ENCODE data around the gene PTGS2. TPM values are rescaled to one million over a fixed set of nuclear protein-coding genes. Genes with fewer than 3 reads are reported as not detected.
"Not testable (repeated sequence)": the region's sequence is repeated elsewhere in the genome, so short reads cannot be mapped to it uniquely, and the experiment has no call there.

PTGS2 gene
- total and polyA plus RNA-seq, 9 donors: 1.1 to 5.3 (median 1.7) TPM

DNA sequence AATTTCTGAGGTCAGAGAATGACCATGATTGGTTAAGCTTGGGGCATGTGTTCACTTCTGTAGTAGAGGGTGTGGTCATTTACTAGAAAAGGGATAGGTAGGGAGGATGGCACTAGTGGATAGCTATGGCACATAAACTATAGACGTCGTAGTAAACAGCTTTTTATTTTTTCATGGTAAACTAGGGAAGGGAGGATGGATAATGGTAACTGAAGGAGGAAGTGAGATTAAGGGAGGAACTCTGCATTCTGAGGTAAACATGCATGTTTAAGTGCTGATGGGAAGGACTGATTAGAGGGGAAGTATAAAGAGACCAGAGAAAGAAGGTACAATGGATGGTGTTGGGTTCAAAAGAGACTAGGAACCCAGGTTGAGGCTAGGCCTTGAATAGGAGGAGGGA, 26.9 kb downstream of the PTGS2 start:
- WGBS (ENCODE audit: insufficient coverage): 89% methylated on average over 2 of the region's 2 CpGs
- Histone ChIP-seq H3K4me1 (ENCODE audit: control insufficient read depth, insufficient read depth, low read length) (no peaks in the 10 kb centered on the region), H3K9me3 (replicated peaks; ENCODE audit: control insufficient read depth, low read depth, low read length) (no peaks in the 10 kb centered on the region), H3K27me3 (ENCODE audit: control insufficient read depth, insufficient read depth, low read length) (no peaks in the 10 kb centered on the region), H3K27ac (ENCODE audit: low read length) (no peak overlapping the region), H3K36me3 (ENCODE audit: control insufficient read depth, insufficient read depth, low read length) (no peaks in the 10 kb centered on the region), H3K4me3 (ENCODE audit: low read length) (no peak overlapping the region)
- DNase-seq: no peak

GRCh38 chr1:186648613-186649012, 31.6 kb downstream of the PTGS2 start:
- DNase-seq: peak; percentile 15
- Histone ChIP-seq H3K27ac (ENCODE audit: low read length) (no peak overlapping the region), H3K27me3 (ENCODE audit: control insufficient read depth, insufficient read depth, low read length) (no peaks in the 10 kb centered on the region), H3K4me1 (ENCODE audit: control insufficient read depth, insufficient read depth, low read length) (no peaks in the 10 kb centered on the region), H3K36me3 (ENCODE audit: control insufficient read depth, insufficient read depth, low read length) (no peaks in the 10 kb centered on the region), H3K4me3 (ENCODE audit: low read length) (no peak overlapping the region), H3K9me3 (replicated peaks; ENCODE audit: control insufficient read depth, low read depth, low read length) (no peaks in the 10 kb centered on the region)
- no CpG with 5 or more reads among the region's 4 CpGs for WGBS (ENCODE audit: insufficient coverage)

DNA sequence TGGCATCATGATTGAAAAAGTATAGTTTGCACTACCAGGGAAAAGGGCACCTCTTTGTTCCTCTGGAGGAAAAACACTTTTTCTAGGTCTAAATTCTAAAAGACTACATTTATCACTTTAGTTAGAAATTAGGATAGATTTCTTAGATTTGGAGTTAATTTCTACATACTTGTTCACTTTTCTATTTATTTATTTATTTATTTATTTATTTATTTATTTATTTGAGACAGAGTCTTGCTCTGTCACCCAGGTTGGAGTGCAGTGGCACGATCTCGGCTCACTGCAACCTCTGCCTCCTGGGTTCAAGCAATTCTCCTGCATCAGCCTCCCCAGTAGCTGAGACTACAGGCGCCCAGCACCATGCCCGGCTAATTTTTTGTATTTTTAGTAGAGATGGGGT, 32.2 kb downstream of the PTGS2 start:
- not testable (repeated sequence) for H3K27ac ChIP-seq (ENCODE audit: low read length); H3K36me3 ChIP-seq (ENCODE audit: control insufficient read depth, insufficient read depth, low read length); H3K4me3 ChIP-seq (ENCODE audit: low read length); DNase-seq; H3K4me1 ChIP-seq (ENCODE audit: control insufficient read depth, insufficient read depth, low read length); H3K27me3 ChIP-seq (ENCODE audit: control insufficient read depth, insufficient read depth, low read length); H3K9me3 ChIP-seq (replicated peaks; ENCODE audit: control insufficient read depth, low read depth, low read length)
- no CpG with 5 or more reads among the region's 4 CpGs for WGBS (ENCODE audit: insufficient coverage)

- WGBS (ENCODE audit: insufficient coverage): no CpG with 5 or more reads among the region's 2 CpGs
- no peaks in the 10 kb centered on the region for H3K27me3 ChIP-seq (ENCODE audit: control insufficient read depth, insufficient read depth, low read length)
- H3K4me1 ChIP-seq (ENCODE audit: control insufficient read depth, insufficient read depth, low read length): no peaks in the 10 kb centered on the region
- H3K36me3 ChIP-seq (ENCODE audit: control insufficient read depth, insufficient read depth, low read length): no peaks in the 10 kb centered on the region
- no peak for DNase-seq
- H3K27ac ChIP-seq (ENCODE audit: low read length): no peak overlapping the region
- no peak overlapping the region for H3K4me3 ChIP-seq (ENCODE audit: low read length)
- no peaks in the 10 kb centered on the region for H3K9me3 ChIP-seq (replicated peaks; ENCODE audit: control insufficient read depth, low read depth, low read length)
Observed at GRCh38 chr1:186643614-186644013, 36.6 kb downstream of the PTGS2 start.

DNA sequence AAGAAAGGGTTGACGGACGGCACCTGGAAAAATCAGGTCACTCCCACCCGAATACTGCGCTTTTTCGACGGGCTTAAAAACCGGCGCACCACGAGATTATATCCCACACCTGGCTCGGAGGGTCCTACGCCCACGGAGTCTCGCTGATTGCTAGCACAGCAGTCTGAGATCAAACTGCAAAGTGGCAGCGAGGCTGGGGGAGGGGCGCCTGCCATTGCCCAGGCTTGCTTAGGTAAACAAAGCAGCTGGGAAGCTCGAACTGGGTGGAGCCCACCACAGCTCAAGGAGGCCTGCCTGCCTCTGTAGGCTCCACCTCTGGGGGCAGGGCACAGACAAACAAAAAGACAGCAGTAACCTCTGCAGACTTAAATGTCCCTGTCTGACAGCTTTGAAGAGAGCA, 42.7 kb downstream of the PTGS2 start:
- not testable (repeated sequence) for H3K36me3 ChIP-seq (ENCODE audit: control insufficient read depth, insufficient read depth, low read length); H3K27ac ChIP-seq (ENCODE audit: low read length); H3K27me3 ChIP-seq (ENCODE audit: control insufficient read depth, insufficient read depth, low read length); H3K4me3 ChIP-seq (ENCODE audit: low read length); H3K4me1 ChIP-seq (ENCODE audit: control insufficient read depth, insufficient read depth, low read length); DNase-seq; H3K9me3 ChIP-seq (replicated peaks; ENCODE audit: control insufficient read depth, low read depth, low read length)
- WGBS (ENCODE audit: insufficient coverage): 76% methylated on average over 3 of the region's 16 CpGs

GRCh38 chr1:186636786-186637185, 43.4 kb downstream of the PTGS2 start:
- no peaks in the 10 kb centered on the region for H3K36me3 ChIP-seq (ENCODE audit: control insufficient read depth, insufficient read depth, low read length)
- 87% methylated on average over 1 of the region's 2 CpGs for WGBS (ENCODE audit: insufficient coverage)
- no peaks in the 10 kb centered on the region for H3K27me3 ChIP-seq (ENCODE audit: control insufficient read depth, insufficient read depth, low read length)
- H3K4me1 ChIP-seq (ENCODE audit: control insufficient read depth, insufficient read depth, low read length): no peaks in the 10 kb centered on the region
- DNase-seq: no peak
- H3K27ac ChIP-seq (ENCODE audit: low read length): no peak overlapping the region
- no peak overlapping the region for H3K4me3 ChIP-seq (ENCODE audit: low read length)
- H3K9me3 ChIP-seq (replicated peaks; ENCODE audit: control insufficient read depth, low read depth, low read length): no peaks in the 10 kb centered on the region

DNA sequence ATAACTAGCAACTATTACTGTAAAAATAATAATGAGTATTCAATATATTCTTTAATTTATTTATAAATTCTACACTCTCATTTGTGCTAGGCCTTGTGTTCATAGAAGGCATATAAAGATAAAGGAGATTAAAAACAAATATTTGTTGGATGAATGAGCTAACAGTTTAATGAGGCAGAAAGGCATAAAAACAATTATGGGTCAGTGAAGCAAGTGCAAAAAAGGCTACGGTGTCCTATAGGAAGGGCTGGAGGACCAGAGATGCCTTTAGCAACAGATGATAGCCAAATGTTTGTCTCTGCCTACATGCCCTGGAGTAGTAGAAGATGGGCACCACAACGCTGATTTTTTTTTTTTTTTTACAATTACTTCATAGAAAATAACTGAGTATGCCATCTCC, 45.7 kb downstream of the PTGS2 start:
- no peaks in the 10 kb centered on the region for H3K4me1 ChIP-seq (ENCODE audit: control insufficient read depth, insufficient read depth, low read length)
- no peak overlapping the region for H3K4me3 ChIP-seq (ENCODE audit: low read length)
- no peak for DNase-seq
- no peaks in the 10 kb centered on the region for H3K27me3 ChIP-seq (ENCODE audit: control insufficient read depth, insufficient read depth, low read length)
- H3K9me3 ChIP-seq (replicated peaks; ENCODE audit: control insufficient read depth, low read depth, low read length): no peaks in the 10 kb centered on the region
- H3K27ac ChIP-seq (ENCODE audit: low read length): no peak overlapping the region
- 100% methylated on average over 1 of the region's 2 CpGs for WGBS (ENCODE audit: insufficient coverage)
- H3K36me3 ChIP-seq (ENCODE audit: control insufficient read depth, insufficient read depth, low read length): no peaks in the 10 kb centered on the region

DNA sequence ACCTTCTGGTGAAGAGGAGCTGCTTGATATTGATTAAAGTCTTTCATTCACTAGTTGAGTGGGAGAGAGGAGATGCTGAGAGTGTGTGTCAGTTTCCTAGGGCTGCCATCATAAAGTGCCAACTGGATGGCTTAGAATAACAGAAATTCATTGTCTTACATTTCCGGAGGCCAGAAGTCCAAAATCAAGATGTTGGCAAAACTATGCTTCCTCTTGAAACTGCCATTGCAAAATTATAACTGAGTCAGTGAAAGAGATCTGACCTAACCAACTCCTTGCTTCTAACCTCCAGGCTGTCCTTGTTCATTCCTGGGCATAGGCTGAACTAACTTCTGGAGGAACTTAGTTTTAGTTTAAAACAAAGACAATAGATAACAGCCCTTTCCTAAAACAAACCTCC, 47.1 kb downstream of the PTGS2 start:
- Histone ChIP-seq H3K27me3 (ENCODE audit: control insufficient read depth, insufficient read depth, low read length) (no peaks in the 10 kb centered on the region), H3K36me3 (ENCODE audit: control insufficient read depth, insufficient read depth, low read length) (no peaks in the 10 kb centered on the region), H3K4me3 (ENCODE audit: low read length) (no peak overlapping the region), H3K4me1 (ENCODE audit: control insufficient read depth, insufficient read depth, low read length) (no peaks in the 10 kb centered on the region), H3K9me3 (replicated peaks; ENCODE audit: control insufficient read depth, low read depth, low read length) (no peaks in the 10 kb centered on the region), H3K27ac (ENCODE audit: low read length) (no peak overlapping the region)
- DNase-seq: no peak
- WGBS (ENCODE audit: insufficient coverage): 100% methylated on average over 1 of the region's 1 CpG

GRCh38 chr1:186629341-186629740, 50.9 kb downstream of the PTGS2 start:
- no peak for DNase-seq
- WGBS (ENCODE audit: insufficient coverage): no CpG with 5 or more reads among the region's 1 CpG

GRCh38 chr1:186628910-186629309, 51.3 kb downstream of the PTGS2 start:
- Histone ChIP-seq H3K4me1 (ENCODE audit: control insufficient read depth, insufficient read depth, low read length) (no peaks in the 10 kb centered on the region), H3K27me3 (ENCODE audit: control insufficient read depth, insufficient read depth, low read length) (no peaks in the 10 kb centered on the region), H3K4me3 (ENCODE audit: low read length) (no peak overlapping the region), H3K36me3 (ENCODE audit: control insufficient read depth, insufficient read depth, low read length) (no peaks in the 10 kb centered on the region), H3K9me3 (replicated peaks; ENCODE audit: control insufficient read depth, low read depth, low read length) (no peaks in the 10 kb centered on the region), H3K27ac (ENCODE audit: low read length) (no peak overlapping the region)
- DNase-seq: no peak

More at GRCh38 chr1:186629341-186629740, 50.9 kb downstream of the PTGS2 start:
- no peak overlapping the region for H3K27ac ChIP-seq (ENCODE audit: low read length)
- no peaks in the 10 kb centered on the region for H3K4me1 ChIP-seq (ENCODE audit: control insufficient read depth, insufficient read depth, low read length)
- H3K36me3 ChIP-seq (ENCODE audit: control insufficient read depth, insufficient read depth, low read length): no peaks in the 10 kb centered on the region
- no peaks in the 10 kb centered on the region for H3K9me3 ChIP-seq (replicated peaks; ENCODE audit: control insufficient read depth, low read depth, low read length)
- H3K27me3 ChIP-seq (ENCODE audit: control insufficient read depth, insufficient read depth, low read length): no peaks in the 10 kb centered on the region
- H3K4me3 ChIP-seq (ENCODE audit: low read length): no peak overlapping the region

- Histone ChIP-seq H3K27ac (ENCODE audit: low read length) (no peak overlapping the region), H3K36me3 (ENCODE audit: control insufficient read depth, insufficient read depth, low read length) (no peaks in the 10 kb centered on the region), H3K9me3 (replicated peaks; ENCODE audit: control insufficient read depth, low read depth, low read length) (no peaks in the 10 kb centered on the region), H3K4me3 (ENCODE audit: low read length) (no peak overlapping the region), H3K4me1 (ENCODE audit: control insufficient read depth, insufficient read depth, low read length) (no peaks in the 10 kb centered on the region), H3K27me3 (ENCODE audit: control insufficient read depth, insufficient read depth, low read length) (no peaks in the 10 kb centered on the region)
- peak; percentile 16 for DNase-seq
- 0% methylated on average over 1 of the region's 2 CpGs for WGBS (ENCODE audit: insufficient coverage)
Observed at GRCh38 chr1:186627019-186627418, 53.2 kb downstream of the PTGS2 start.
